Progenitor cell of endocrine pancreas (in vitro differentiated cells): ENCODE data around the gene GPC3. TPM values are rescaled to one million over a fixed set of nuclear protein-coding genes. Genes with fewer than 3 reads are reported as not detected.

ENCODE experiments used
- DNase-seq: peaks from one replicate; pipeline ENCODE4 v3.0.0; 2021; ENCODE audit warnings: low spot score; ENCODE audit not compliant: unreplicated experiment
- H3K27ac Mint-ChIP-seq: 2 replicates; pipeline ENCODE4 v1.8.0; 2021; ENCODE audit warnings: mild to moderate bottlenecking, moderate library complexity, mixed read lengths
- H3K27me3 Mint-ChIP-seq: 2 replicates; pipeline ENCODE4 v1.8.0; 2021; ENCODE audit warnings: mixed read lengths
- H3K36me3 Mint-ChIP-seq: 2 replicates; pipeline ENCODE4 v1.8.0; 2022; ENCODE audit warnings: mixed read lengths; ENCODE audit not compliant: insufficient read depth
- H3K4me1 Mint-ChIP-seq: 2 replicates; pipeline ENCODE4 v1.8.0; 2021; ENCODE audit warnings: low read depth, mixed read lengths
- H3K4me3 Mint-ChIP-seq: 2 replicates; pipeline ENCODE4 v1.8.0; 2021; ENCODE audit warnings: low read depth, mild to moderate bottlenecking, moderate library complexity, mixed read lengths
- H3K9me3 Mint-ChIP-seq: 2 replicates; pipeline ENCODE4 v1.8.0; 2021; ENCODE audit warnings: low read depth, mixed read lengths
- CTCF ChIP-seq: fragments of 200-600 bp; sonication (generic); IDR thresholded peaks from one replicate; pipeline ENCODE4 v1.5.0; 2021; ENCODE audit warnings: antibody characterized with exemption, mild to moderate bottlenecking; ENCODE audit not compliant: unreplicated experiment
- total RNA-seq: library from RNA; stranded (reverse); gene quantifications from 2 replicates; pipeline ENCODE4 v1.2.1, GENCODE V29; 2021

The GPC3 gene
- total RNA-seq, 1 donor from 2014 or later: 197 TPM

GRCh38 chrX:133654811-133655210 is 330.6 kb downstream of the GPC3 start:
- Mint-ChIP-seq H3K4me1 (peaks cover 31% of the 10 kb centered on the region), H3K4me3 (no peak overlapping the region), H3K9me3 (no peaks in the 10 kb centered on the region), H3K27me3 (no peaks in the 10 kb centered on the region), H3K36me3 (no peaks in the 10 kb centered on the region), H3K27ac (no peak overlapping the region)
- no peak for TF ChIP-seq CTCF
- DNase-seq: no peak

- Mint-ChIP-seq H3K27ac (no peak overlapping the region), H3K27me3 (no peaks in the 10 kb centered on the region), H3K9me3 (no peaks in the 10 kb centered on the region), H3K36me3 (no peaks in the 10 kb centered on the region), H3K4me1 (peaks cover 20% of the 10 kb centered on the region), H3K4me3 (no peak overlapping the region)
- DNase-seq: no peak
- TF ChIP-seq CTCF: no peak
Observed at GRCh38 chrX:133653358-133653757, 332.0 kb downstream of the GPC3 start.

GRCh38 chrX:133652185-133652584 is 333.2 kb downstream of the GPC3 start:
- H3K9me3 Mint-ChIP-seq: no peaks in the 10 kb centered on the region
- H3K27ac Mint-ChIP-seq: no peak overlapping the region
- no peak for TF ChIP-seq CTCF
- no peaks in the 10 kb centered on the region for H3K36me3 Mint-ChIP-seq
- H3K4me3 Mint-ChIP-seq: no peak overlapping the region
- no peak for DNase-seq
- peaks cover 11% of the 10 kb centered on the region for H3K4me1 Mint-ChIP-seq
- H3K27me3 Mint-ChIP-seq: no peaks in the 10 kb centered on the region

- Mint-ChIP-seq H3K4me3 (no peak overlapping the region), H3K27me3 (no peaks in the 10 kb centered on the region), H3K27ac (no peak overlapping the region), H3K36me3 (no peaks in the 10 kb centered on the region), H3K4me1 (peaks cover 1% of the 10 kb centered on the region), H3K9me3 (no peaks in the 10 kb centered on the region)
- no peak for DNase-seq
- TF ChIP-seq CTCF: no peak
Observed at GRCh38 chrX:133650239-133650638, 335.2 kb downstream of the GPC3 start.

GRCh38 chrX:133649651-133650050 is 335.7 kb downstream of the GPC3 start:
- Mint-ChIP-seq H3K36me3 (no peaks in the 10 kb centered on the region), H3K27me3 (no peaks in the 10 kb centered on the region), H3K9me3 (no peaks in the 10 kb centered on the region), H3K27ac (no peak overlapping the region), H3K4me1 (peaks cover 1% of the 10 kb centered on the region), H3K4me3 (no peak overlapping the region)
- no peak for DNase-seq
- TF ChIP-seq CTCF: no peak

- no peak for TF ChIP-seq CTCF
- Mint-ChIP-seq H3K9me3 (no peaks in the 10 kb centered on the region), H3K27ac (no peak overlapping the region), H3K4me3 (no peak overlapping the region), H3K4me1 (peaks cover 1% of the 10 kb centered on the region), H3K36me3 (no peaks in the 10 kb centered on the region), H3K27me3 (no peaks in the 10 kb centered on the region)
- DNase-seq: no peak
Observed at GRCh38 chrX:133648594-133648993, 336.8 kb downstream of the GPC3 start.
